PC-3 (cell line): ENCODE data around the gene MYO18A. TPM values are rescaled to one million over a fixed set of nuclear protein-coding genes. Genes with fewer than 3 reads are reported as not detected.

Experiments used
- ATAC-seq: fragments of 200-7000 bp; cut with Tn5 transposase; 2 replicates; pipeline ENCODE4 v1.9.1; 2020; ENCODE audit warnings: mild to moderate bottlenecking, moderate library complexity
- BruUV-seq: library from RNA; stranded (reverse); fragments of 400-500 nt; replicated peaks from 2 replicates; lab custom pipeline; 2021; lab: Mats Ljungman, UMichigan
- CTCF ChIA-PET: fragments of 300-600 bp; sonication (Branson Sonifier 250); formaldehyde crosslinking; loops from one replicate; lab custom pipeline; 2022; ENCODE audit warnings: antibody characterized with exemption; lab: Charles Lee
- POLR2A ChIA-PET: fragments of 300-600 bp; sonication (Branson Sonifier 250); formaldehyde crosslinking; loops from one replicate; lab custom pipeline; 2022; ENCODE audit warnings: antibody characterized with exemption; ENCODE audit not compliant: unreplicated experiment; lab: Charles Lee
- DNase-seq: peaks from one replicate; pipeline ENCODE4 v3.0.0-alpha.2; 2015
- H2AFZ ChIP-seq: fragments of 300-600 bp; sonication (generic); 2 replicates; pipeline ENCODE4 v1.6.0; 2016; ENCODE audit warnings: antibody characterized with exemption, low read length
- H3F3A ChIP-seq: fragments of 300-600 bp; sonication (generic); one replicate; pipeline ENCODE4 v1.6.0; 2017; ENCODE audit warnings: antibody characterized with exemption, low read length, control low read depth, mild to moderate bottlenecking; ENCODE audit not compliant: unreplicated experiment
- H3K27ac ChIP-seq: fragments of 300-600 bp; sonication (generic); 2 replicates; pipeline ENCODE4 v1.5.1; 2016; ENCODE audit warnings: mild to moderate bottlenecking, low read length
- H3K27me3 ChIP-seq: fragments of 300-600 bp; sonication (generic); 2 replicates; pipeline ENCODE4 v1.6.1; 2016; ENCODE audit warnings: low read length, mixed read lengths
- H3K36me3 ChIP-seq: fragments of 300-600 bp; sonication (generic); 2 replicates; pipeline ENCODE4 v1.6.1; 2016; ENCODE audit warnings: low read depth, mixed run types, low read length, mixed read lengths
- H3K4me1 ChIP-seq: fragments of 300-600 bp; sonication (generic); 2 replicates; pipeline ENCODE4 v1.5.1; 2016; ENCODE audit warnings: low read length; ENCODE audit not compliant: insufficient read depth
- H3K4me2 ChIP-seq: fragments of 300-600 bp; sonication (generic); 2 replicates; pipeline ENCODE4 v1.6.0; 2016; ENCODE audit warnings: low read length
- H3K4me3 ChIP-seq: fragments of 300-600 bp; sonication (generic); 2 replicates; pipeline ENCODE4 v1.5.1; 2016; ENCODE audit warnings: mild to moderate bottlenecking, low read length, mixed read lengths
- H3K79me2 ChIP-seq: fragments of 300-600 bp; sonication (generic); 2 replicates; pipeline ENCODE4 v1.6.1; 2017; ENCODE audit warnings: low read length, mixed read lengths
- H3K9ac ChIP-seq: fragments of 300-600 bp; sonication (generic); 2 replicates; pipeline ENCODE4 v1.6.0; 2016; ENCODE audit warnings: mild to moderate bottlenecking, low read length
- H3K9me2 ChIP-seq: fragments of 300-600 bp; sonication (generic); replicated peaks from 2 replicates; pipeline ENCODE4 v1.6.1; 2016; ENCODE audit warnings: mixed run types, low read length, mixed read lengths
- H3K9me3 ChIP-seq: fragments of 300-600 bp; sonication (generic); 2 replicates; pipeline ENCODE4 v1.6.1; 2016; ENCODE audit warnings: low read length, mixed read lengths
- H4K20me1 ChIP-seq: fragments of 300-600 bp; sonication (generic); 2 replicates; pipeline ENCODE4 v1.6.1; 2016; ENCODE audit warnings: low read length, mixed read lengths
- CTCF ChIP-seq: fragments of 300-600 bp; sonication (generic); conservative IDR thresholded peaks from 2 replicates; pipeline ENCODE4 v1.5.1; 2017; ENCODE audit warnings: antibody characterized with exemption, low read depth, mild to moderate bottlenecking, low read length
- EZH2 ChIP-seq: fragments of 300-600 bp; sonication (generic); IDR thresholded peaks from one replicate; pipeline ENCODE4 v1.6.1; 2017; ENCODE audit warnings: antibody characterized with exemption, mild to moderate bottlenecking, low read length; ENCODE audit not compliant: unreplicated experiment
- EZH2phosphoT487 ChIP-seq: fragments of 300-600 bp; sonication (generic); IDR thresholded peaks from 2 replicates; pipeline ENCODE4 v1.6.1; 2018; ENCODE audit warnings: mild to moderate bottlenecking, antibody characterized with exemption, low read length, borderline replicate concordance
- intact Hi-C: fragments of 100-400 bp; cut with micrococcal nuclease; formaldehyde crosslinking; loops from 2 replicates; pipeline ENCODE4 v1.9.0; 2023
- total RNA-seq: library from RNA; depleted of rRNA; stranded (reverse); fragments of >200 nt; gene quantifications from 2 replicates; pipeline ENCODE4 v1.2.3, GENCODE V29; 2014

The MYO18A gene
- total RNA-seq, 1 experiment from 2014 or later: 28.0 TPM

DNA sequence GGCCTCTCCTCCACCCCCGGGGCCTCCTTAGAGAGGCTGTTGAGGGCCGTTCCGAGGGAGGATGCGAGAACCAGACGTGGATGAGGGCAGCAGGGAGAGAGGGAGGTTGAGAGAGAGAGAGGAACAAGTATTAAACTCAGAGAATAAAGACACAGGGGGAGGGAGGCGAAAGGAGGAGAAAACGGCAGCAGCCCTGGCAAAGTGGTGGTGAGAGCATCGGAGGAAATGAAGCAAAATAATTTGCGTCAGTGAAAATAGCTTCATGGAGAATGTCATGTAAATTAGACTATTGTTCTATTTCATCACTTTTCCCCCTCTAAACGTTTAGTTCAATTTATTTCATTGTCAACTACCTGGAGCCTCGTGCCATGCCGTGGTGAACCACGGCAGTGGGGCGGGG, 99.2 kb downstream of the MYO18A start:
- no peaks in the 10 kb centered on the region for H4K20me1 ChIP-seq
- TF ChIP-seq EZH2phosphoT487: no peak
- no peak for TF ChIP-seq CTCF
- TF ChIP-seq EZH2: no peak
- BruUV-seq: no TSS peak
- CTCF ChIA-PET: interaction anchor here (1.3 kb wide), 1 partner anchor 115 kb away, joined by 4 read pairs; no protein-coding TSS in a partner anchor
- no peak overlapping the region for H3K9ac ChIP-seq
- no peak overlapping the region for H3K4me3 ChIP-seq
- no peaks in the 10 kb centered on the region for H3F3A ChIP-seq
- H3K4me1 ChIP-seq: 0 out of 2 replicates have a peak, but pooled peaks cover 5% of the 10 kb centered on the region
- no peaks in the 10 kb centered on the region for H3K9me2 ChIP-seq
- no peaks in the 10 kb centered on the region for H3K79me2 ChIP-seq
- H3K9me3 ChIP-seq: no peaks in the 10 kb centered on the region
- no peaks in the 10 kb centered on the region for H3K36me3 ChIP-seq
- H3K27me3 ChIP-seq: no peaks in the 10 kb centered on the region
- DNase-seq: no peak
- ATAC-seq: no peak
- H3K4me2 ChIP-seq: no peak overlapping the region
- H3K27ac ChIP-seq: no peak overlapping the region
- intact Hi-C loops: no loop called here
- POLR2A ChIA-PET: no interaction called here
- H2AFZ ChIP-seq: no peak overlapping the region

GRCh38 chr17:29080323-29080722, 99.9 kb downstream of the MYO18A start:
- no peak overlapping the region for H2AFZ ChIP-seq
- BruUV-seq: no TSS peak
- H3K9ac ChIP-seq: no peak overlapping the region
- TF ChIP-seq EZH2 (no peak), EZH2phosphoT487 (no peak), CTCF (no peak)
- no peaks in the 10 kb centered on the region for H3K79me2 ChIP-seq
- intact Hi-C loops: no loop called here
- no peaks in the 10 kb centered on the region for H3K9me3 ChIP-seq
- H3K27ac ChIP-seq: no peak overlapping the region
- no peaks in the 10 kb centered on the region for H3K9me2 ChIP-seq
- ChIA-PET CTCF (no interaction called here), POLR2A (no interaction called here)
- no peaks in the 10 kb centered on the region for H4K20me1 ChIP-seq
- DNase-seq: no peak
- H3F3A ChIP-seq: no peaks in the 10 kb centered on the region
- H3K4me2 ChIP-seq: no peak overlapping the region
- no peak overlapping the region for H3K4me3 ChIP-seq
- H3K27me3 ChIP-seq: no peaks in the 10 kb centered on the region
- H3K4me1 ChIP-seq: 0 out of 2 replicates have a peak, but pooled peaks cover 5% of the 10 kb centered on the region
- H3K36me3 ChIP-seq: no peaks in the 10 kb centered on the region
- no peak for ATAC-seq

DNA sequence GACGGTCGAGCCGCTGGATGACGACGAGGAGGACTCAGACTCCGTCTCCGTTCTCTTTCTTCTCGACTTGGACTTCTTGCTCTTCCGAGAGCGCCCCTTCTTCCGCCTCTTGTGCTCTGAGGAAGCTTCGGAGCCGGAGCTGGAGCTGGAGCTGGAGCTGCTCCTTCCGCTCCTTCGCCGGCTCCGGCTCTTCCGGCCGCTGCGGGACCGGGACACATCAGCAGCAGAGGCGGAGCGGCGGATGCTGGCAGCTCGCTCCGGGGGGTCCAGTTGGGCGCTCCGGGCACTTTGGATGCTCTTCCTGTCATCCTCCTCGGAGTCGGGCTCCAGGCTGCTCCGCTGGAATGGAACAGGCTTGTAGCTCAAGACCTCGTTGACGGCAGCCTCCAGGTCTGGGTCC, 100.3 kb downstream of the MYO18A start:
- no peaks in the 10 kb centered on the region for H4K20me1 ChIP-seq
- H3K9me2 ChIP-seq: no peaks in the 10 kb centered on the region
- TF ChIP-seq EZH2phosphoT487 (no peak), EZH2 (no peak), CTCF (no peak)
- H3K9me3 ChIP-seq: no peaks in the 10 kb centered on the region
- H3F3A ChIP-seq: no peaks in the 10 kb centered on the region
- H3K4me3 ChIP-seq: no peak overlapping the region
- no peak overlapping the region for H3K9ac ChIP-seq
- ChIA-PET POLR2A (no interaction called here), CTCF (no interaction called here)
- BruUV-seq: no TSS peak
- H3K27ac ChIP-seq: no peak overlapping the region
- 0 out of 2 replicates have a peak, but pooled peaks cover 5% of the 10 kb centered on the region for H3K4me1 ChIP-seq
- H3K27me3 ChIP-seq: no peaks in the 10 kb centered on the region
- intact Hi-C loops: no loop called here
- H3K4me2 ChIP-seq: no peak overlapping the region
- H3K36me3 ChIP-seq: no peaks in the 10 kb centered on the region
- ATAC-seq (no peak), DNase-seq (no peak)
- no peaks in the 10 kb centered on the region for H3K79me2 ChIP-seq
- H2AFZ ChIP-seq: no peak overlapping the region
